Thoracic aorta (tissue), 2 donors: ENCODE results near the gene SNN. TPM values are rescaled to one million over a fixed set of nuclear protein-coding genes. Genes with fewer than 3 reads are reported as not detected.

Experiments used
- ATAC-seq: fragments of 150-250 bp; one replicate; pipeline ENCODE4 v1.8.0; 2017; ENCODE audit warnings: low read depth; ENCODE audit not compliant: insufficient number of reproducible peaks, low FRiP score
- DNase-seq: peaks from one replicate; pipeline ENCODE4 v3.0.0-alpha.2; 2020; ENCODE audit warnings: low spot score
- H3K27ac ChIP-seq, 2 donors: fragments of 200-600 bp; sonication (generic); 1 replicate in 1 of 2; 2 replicates in 1 of 2; pipeline ENCODE4 v1.5.1; 2016; ENCODE audit warnings: mild to moderate bottlenecking in 2 of 2, moderate library complexity in 2 of 2
- H3K27me3 ChIP-seq: fragments of 200-600 bp; sonication (generic); replicated peaks from 2 replicates; pipeline ENCODE4 v1.6.0; 2016; ENCODE audit warnings: mild to moderate bottlenecking; ENCODE audit not compliant: insufficient read depth
- H3K36me3 ChIP-seq: fragments of 200-600 bp; sonication (generic); one replicate; pipeline ENCODE4 v1.5.1; 2016
- H3K4me1 ChIP-seq, 2 donors: fragments of 200-600 bp; sonication (generic); 1 replicate in 1 of 2; 2 replicates in 1 of 2; pipeline versions ENCODE4 v1.5.1 to v1.6.0; 2016; ENCODE audit warnings: low read depth in 2 of 2, mild to moderate bottlenecking in 1 of 2; ENCODE audit not compliant: control insufficient read depth in 1 of 2
- H3K4me3 ChIP-seq: fragments of 200-600 bp; sonication (generic); 2 replicates; pipeline ENCODE4 v1.5.1; 2016; ENCODE audit warnings: mild to moderate bottlenecking
- H3K9me3 ChIP-seq: fragments of 200-600 bp; sonication (generic); 2 replicates; pipeline ENCODE4 v1.5.1; 2016
- total RNA-seq, 2 donors: library from RNA; depleted of rRNA; stranded (reverse); fragments of >200 nt; gene quantifications; one replicate each; pipeline versions ENCODE4 v1.1.0 to v1.2.3, GENCODE V29; 2016
- TF ChIP-seq, protein P1 (sequence below): fragments of 200-600 bp; sonication (generic); IDR thresholded peaks from one replicate; pipeline ENCODE4 v1.5.1; 2019; ENCODE audit warnings: antibody characterized with exemption

SNN gene
- total RNA-seq, 2 donors from 2014 or later, result 14.6 to 21.4 TPM

DNA sequence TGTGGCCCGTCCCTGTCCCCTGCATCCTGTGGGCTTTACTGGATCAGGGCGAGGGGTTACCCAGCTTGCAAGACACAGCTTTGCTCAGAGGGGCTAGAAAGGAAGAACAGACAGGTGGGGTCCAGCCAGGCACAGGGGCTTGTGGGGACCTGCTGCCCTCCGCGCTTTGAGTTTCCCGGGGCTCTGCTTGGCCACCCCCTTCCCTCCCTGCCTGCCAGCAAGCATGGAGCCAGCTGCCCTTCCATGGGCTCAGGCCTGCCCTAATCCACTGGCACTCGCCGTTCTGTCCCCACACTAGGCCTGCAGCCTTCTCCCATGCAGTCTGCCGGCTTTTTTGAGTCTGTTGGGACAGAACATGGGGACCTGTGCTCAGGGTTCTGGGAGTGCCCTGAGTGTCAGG lies 3.4 kb downstream of the SNN start:
- Histone ChIP-seq H3K36me3 (peaks cover 1% of the 10 kb centered on the region), H3K27me3 (no peaks in the 10 kb centered on the region), H3K4me1 (peaks cover 30 to 66% of the 10 kb centered on the region in 2 donors), H3K4me3 (no peak overlapping the region), H3K9me3 (no peaks in the 10 kb centered on the region), H3K27ac (no peak overlapping the region)
- DNase-seq, result no peak
- TF ChIP-seq, protein P1, sequence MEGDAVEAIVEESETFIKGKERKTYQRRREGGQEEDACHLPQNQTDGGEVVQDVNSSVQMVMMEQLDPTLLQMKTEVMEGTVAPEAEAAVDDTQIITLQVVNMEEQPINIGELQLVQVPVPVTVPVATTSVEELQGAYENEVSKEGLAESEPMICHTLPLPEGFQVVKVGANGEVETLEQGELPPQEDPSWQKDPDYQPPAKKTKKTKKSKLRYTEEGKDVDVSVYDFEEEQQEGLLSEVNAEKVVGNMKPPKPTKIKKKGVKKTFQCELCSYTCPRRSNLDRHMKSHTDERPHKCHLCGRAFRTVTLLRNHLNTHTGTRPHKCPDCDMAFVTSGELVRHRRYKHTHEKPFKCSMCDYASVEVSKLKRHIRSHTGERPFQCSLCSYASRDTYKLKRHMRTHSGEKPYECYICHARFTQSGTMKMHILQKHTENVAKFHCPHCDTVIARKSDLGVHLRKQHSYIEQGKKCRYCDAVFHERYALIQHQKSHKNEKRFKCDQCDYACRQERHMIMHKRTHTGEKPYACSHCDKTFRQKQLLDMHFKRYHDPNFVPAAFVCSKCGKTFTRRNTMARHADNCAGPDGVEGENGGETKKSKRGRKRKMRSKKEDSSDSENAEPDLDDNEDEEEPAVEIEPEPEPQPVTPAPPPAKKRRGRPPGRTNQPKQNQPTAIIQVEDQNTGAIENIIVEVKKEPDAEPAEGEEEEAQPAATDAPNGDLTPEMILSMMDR, result no peak
- no peak for ATAC-seq

DNA sequence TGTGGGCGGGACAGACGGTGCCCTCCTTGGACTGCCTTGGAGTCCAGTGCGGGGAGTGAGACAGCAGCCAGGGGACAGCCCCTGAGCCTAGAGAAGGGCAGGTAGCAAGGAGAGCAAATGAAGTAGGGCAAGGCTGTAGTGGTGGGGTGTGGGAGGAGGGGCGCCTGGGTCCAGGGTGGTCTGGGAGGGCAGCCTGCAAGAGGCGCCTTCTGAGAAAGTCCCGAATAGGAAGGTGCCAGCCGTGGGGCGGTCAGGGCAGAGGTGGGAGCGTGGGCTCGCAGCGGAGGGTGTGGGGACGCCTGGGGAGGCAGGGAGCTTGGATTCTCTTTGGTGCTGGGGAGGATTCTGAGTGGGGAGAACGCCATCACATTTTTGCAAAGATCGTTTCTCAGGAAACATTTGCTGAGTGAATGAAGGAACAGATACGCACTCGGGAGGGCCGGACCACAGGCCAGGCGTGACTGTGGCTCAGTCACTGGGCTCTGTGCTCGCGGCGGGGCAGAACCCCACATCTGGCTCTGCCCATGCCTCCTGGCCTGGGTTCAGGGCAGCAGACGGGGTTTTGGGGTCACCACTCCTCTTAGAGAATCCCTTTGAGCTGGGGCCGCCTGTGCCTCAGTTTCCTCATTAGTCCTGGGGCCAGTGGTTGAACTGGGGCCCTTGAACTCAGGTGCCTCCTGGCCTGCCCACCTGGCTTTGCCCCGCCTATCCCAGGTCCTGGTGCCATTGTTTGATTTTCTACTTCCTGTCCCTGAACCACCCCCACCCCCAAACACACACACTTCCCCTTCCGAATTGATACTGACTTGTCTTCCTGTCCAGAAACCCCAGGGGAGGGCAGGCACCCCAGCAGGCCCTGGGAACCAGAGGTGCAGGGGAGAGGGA lies 4.2 kb downstream of the SNN start:
- Histone ChIP-seq H3K4me1 (peaks cover 30 to 65% of the 10 kb centered on the region in 2 donors), H3K36me3 (peaks cover 9% of the 10 kb centered on the region), H3K4me3 (no peak overlapping the region), H3K27me3 (no peaks in the 10 kb centered on the region), H3K9me3 (no peaks in the 10 kb centered on the region), H3K27ac (peak overlapping the region in 1 of 2 donors; percentile 27)
- TF ChIP-seq, protein P1, result no peak
- ATAC-seq, result no peak
- DNase-seq, result no peak

DNA sequence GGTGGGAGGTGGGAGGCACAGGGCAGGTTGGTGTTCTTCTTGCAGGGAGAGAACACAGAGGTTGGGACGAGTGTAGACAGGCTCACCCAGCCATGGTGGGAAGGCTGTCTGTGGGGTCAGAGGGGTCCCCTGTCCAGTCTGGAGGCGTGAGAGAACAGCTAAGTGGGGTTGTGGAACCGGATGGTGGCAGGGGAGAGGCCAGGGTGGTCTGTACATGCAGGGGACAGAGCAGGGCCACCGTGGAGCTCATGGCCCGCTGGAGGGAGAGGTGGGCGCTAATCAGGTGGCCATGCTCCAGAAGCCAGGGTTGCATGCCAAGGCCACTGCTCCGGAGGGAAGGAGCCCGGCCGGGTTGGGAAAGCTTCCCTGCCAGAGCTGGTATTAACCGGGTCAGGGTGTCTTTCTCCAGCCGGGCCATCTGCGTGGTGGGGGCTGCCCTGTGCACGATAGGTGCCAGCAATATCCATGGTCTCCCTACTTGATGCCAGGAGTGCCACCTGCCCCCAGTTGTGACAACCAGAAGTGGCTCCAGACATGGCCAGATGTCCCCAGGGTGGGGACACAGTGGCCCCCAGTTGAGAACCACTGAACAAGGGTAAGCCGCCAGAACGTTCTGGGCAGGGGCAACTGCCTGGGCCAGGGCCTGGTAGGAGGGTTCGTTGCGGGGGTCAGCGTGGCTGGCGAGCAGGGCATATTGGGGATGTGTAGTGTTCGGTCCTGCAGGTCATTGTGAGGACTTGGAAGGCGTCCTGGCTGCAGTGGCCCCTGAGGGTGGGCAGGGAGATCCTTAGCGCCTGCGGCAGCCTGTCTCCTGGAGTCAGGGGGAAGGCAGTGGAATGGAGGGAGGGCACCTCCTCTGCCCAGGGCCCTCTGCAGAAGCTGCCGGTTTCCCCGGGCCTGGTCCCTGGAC lies 5.1 kb downstream of the SNN start:
- Histone ChIP-seq H3K9me3 (no peaks in the 10 kb centered on the region), H3K27me3 (no peaks in the 10 kb centered on the region), H3K4me3 (no peak overlapping the region), H3K36me3 (peaks cover 18% of the 10 kb centered on the region), H3K4me1 (peaks cover 25 to 59% of the 10 kb centered on the region in 2 donors), H3K27ac (peak overlapping the region in 1 of 2 donors; percentile 27)
- ATAC-seq (no peak), DNase-seq (no peak)
- TF ChIP-seq, protein P1, result no peak

DNA sequence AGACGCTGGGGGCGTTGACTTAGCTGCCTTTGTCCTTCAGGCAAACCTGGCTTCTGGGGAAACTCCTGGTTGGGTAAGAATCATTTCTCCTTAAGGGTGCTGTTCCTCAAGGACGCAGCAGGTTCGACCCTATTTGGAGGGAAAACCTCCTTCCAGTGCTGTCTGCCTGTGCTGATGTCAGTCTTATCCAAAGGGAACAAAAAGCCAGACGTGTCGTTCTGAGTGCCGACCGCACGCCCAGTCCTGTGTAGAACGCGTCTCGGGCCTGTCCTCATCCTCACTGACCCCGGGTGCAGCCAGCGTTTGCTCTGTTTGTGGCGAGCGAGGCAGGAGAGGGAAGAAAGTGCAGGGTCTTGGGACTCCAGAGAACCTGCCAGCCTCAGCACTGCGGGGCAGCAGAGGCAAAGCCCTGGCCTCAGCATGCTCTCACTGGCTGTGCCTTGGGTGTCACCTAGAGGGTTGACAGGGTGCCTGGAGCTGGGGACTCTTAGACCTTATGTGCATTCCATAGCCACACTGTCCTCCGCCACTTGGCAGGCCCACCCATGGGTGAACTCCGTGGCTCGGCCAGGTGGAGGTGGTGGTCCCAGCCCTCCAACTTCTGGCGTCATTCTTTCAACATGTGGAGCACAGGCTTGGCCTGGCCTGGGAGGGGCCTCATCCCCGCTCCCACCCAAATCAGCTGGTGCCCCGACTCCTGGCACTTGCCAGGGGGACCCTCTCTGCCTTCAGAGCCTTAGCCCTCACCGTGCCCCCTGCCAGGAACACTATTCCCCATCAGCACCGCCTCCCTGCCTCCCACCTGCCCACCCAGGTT lies 6.0 kb downstream of the SNN start:
- Histone ChIP-seq H3K4me3 (no peak overlapping the region), H3K4me1 (peaks cover 25 to 57% of the 10 kb centered on the region in 2 donors), H3K27me3 (no peaks in the 10 kb centered on the region), H3K36me3 (peaks cover 20% of the 10 kb centered on the region), H3K9me3 (no peaks in the 10 kb centered on the region), H3K27ac (peak overlapping the region; percentile 8 to 27)
- ATAC-seq, result no peak
- no peak for DNase-seq
- TF ChIP-seq, protein P1, result no peak
